Measurements from ENCODE around the gene SPECC1. TPM values are rescaled to one million over a fixed set of nuclear protein-coding genes. Genes with fewer than 3 reads are reported as not detected.
"Not testable (repeated sequence)": the region's sequence is repeated elsewhere in the genome, so short reads cannot be mapped to it uniquely, and the experiment has no call there.

The SPECC1 gene
- total RNA-seq (15.0 and 20.4 TPM in 2 replicates), polyA plus RNA-seq (5.3 TPM in 2 replicates), polyA minus RNA-seq (5.8 and 7.8 TPM in 2 replicates), Bru-seq, nascent RNA (percentile 41 among the genes with signal in this experiment), BruChase-seq, experiment 1, labeled RNA remaining after a 6-hour chase (percentile 50 among the genes with signal in this experiment), BruChase-seq, experiment 2, labeled RNA remaining after a 2-hour chase (percentile 42 among the genes with signal in this experiment)
- 4.1 and 5.0 TPM in 2 replicates for polyA plus RNA-seq (2011; cell fraction: cytosol; rRNA removed)
- polyA plus RNA-seq (2011; cell fraction: nucleus; rRNA removed), result 5.8 and 8.0 TPM in 2 replicates
- polyA plus RNA-seq (2012), result 22.4 and 39.9 TPM in 2 replicates
- polyA minus RNA-seq (2011; cell fraction: cytosol; rRNA and poly(A)+ RNA removed), result 69.5 TPM
- 4.9 and 5.9 TPM in 2 replicates for polyA minus RNA-seq (2011; cell fraction: nucleus; rRNA and poly(A)+ RNA removed)
- long read RNA-seq, full-length matches to known transcripts, result 11 of 17 reads
- long read RNA-seq, partial matches to known transcripts, result 2 of 17 reads
- long read RNA-seq, other reads (novel, unspliced or antisense), result 4 of 17 reads

DNA sequence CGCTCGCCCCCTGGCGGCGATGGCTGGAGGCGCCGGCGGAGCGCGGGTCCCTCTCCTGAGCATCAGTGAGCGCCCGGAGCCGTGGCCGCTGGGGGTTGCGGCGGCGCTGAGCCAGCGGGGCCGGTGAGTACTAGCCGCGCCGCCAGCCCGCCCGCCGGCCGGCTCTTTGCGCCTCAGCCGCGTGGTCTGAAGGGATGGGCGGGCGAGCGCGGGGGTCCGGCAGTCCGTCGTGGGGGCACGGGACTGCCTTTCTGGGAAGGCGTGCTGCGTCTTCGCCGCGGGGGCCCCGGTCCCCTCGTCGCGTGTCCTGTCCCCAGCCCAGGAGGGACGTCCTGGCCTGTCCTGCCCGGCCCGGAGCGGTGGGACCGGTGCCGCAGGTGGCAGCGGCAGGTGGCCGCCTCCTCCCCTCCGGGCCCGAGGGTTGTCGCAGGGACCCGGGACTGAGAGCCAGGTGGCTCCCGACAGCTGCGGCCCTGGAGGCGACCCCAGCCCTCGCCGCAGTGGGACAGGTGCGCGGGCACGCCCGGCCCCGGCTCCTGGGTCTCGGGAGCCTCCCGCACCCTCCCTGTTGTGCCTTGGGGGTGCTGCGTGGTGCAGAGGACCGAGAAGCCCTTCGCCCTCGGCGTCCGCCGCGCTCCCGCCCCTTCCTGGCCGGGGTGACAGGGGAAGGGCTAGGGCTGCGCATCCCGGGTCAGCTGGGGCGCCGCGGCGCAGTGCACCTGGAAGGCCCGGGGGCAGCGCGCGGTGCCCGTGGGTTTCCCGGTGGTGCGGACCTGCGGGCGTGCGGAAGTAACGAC is at the start of gene SPECC1:
SPECC1 (plus strand) TSS at position 58 of the 797 bp plus-strand sequence. CDS start 87,293 bp downstream, outside the sequence.
- FAIRE-seq (no peak), DNase-seq (ENCODE audit: low read depth, low spot score) (peak; percentile 71)
- TF ChIP-seq POLR2A (IDR thresholded peaks at IDR 0.05; ENCODE audit: low read depth, low read length) (no peak), EZH2 (IDR thresholded peaks at IDR 0.05; ENCODE audit: borderline replicate concordance, low read depth, low read length, severe bottlenecking) (peak; percentile 90), JUN (IDR thresholded peaks at IDR 0.05; ENCODE audit: borderline replicate concordance, insufficient read depth, insufficient read length, low read depth) (no peak), POLR2AphosphoS5 (IDR thresholded peaks at IDR 0.05; ENCODE audit: insufficient read depth, low read depth, low read length) (peak; percentile 44), MYC (IDR thresholded peaks at IDR 0.05; ENCODE audit: low read depth, low read length) (no peak), FOS (IDR thresholded peaks at IDR 0.05; ENCODE audit: borderline replicate concordance, insufficient read depth, low read length) (no peak), GATA2 (IDR thresholded peaks at IDR 0.05; ENCODE audit: insufficient read depth, insufficient read length, low read depth, low read length) (no peak)
- TF ChIP-seq, protein P1, sequence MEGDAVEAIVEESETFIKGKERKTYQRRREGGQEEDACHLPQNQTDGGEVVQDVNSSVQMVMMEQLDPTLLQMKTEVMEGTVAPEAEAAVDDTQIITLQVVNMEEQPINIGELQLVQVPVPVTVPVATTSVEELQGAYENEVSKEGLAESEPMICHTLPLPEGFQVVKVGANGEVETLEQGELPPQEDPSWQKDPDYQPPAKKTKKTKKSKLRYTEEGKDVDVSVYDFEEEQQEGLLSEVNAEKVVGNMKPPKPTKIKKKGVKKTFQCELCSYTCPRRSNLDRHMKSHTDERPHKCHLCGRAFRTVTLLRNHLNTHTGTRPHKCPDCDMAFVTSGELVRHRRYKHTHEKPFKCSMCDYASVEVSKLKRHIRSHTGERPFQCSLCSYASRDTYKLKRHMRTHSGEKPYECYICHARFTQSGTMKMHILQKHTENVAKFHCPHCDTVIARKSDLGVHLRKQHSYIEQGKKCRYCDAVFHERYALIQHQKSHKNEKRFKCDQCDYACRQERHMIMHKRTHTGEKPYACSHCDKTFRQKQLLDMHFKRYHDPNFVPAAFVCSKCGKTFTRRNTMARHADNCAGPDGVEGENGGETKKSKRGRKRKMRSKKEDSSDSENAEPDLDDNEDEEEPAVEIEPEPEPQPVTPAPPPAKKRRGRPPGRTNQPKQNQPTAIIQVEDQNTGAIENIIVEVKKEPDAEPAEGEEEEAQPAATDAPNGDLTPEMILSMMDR (IDR thresholded peaks at IDR 0.05; ENCODE audit: extremely low read depth in 1 of 2, insufficient read depth in 1 of 2, low read depth in 1 of 2, low read length in 2 of 2), result peak; percentile 88 to 97
- H3K4me2 ChIP-seq (ENCODE audit: insufficient read depth, low read length), result peak within 1 kb of the TSS; percentile 83
- H3K27me3 ChIP-seq (ENCODE audit: control insufficient read depth in 2 of 2, insufficient read depth in 2 of 2, low read length in 2 of 2), result peaks cover 17 to 50% of the 10 kb centered on the region in 2 experiments
- CTCF ChIA-PET, result interaction anchor here (0.6 to 6.2 kb wide), 25 partner anchors 9 to 673 kb away, joined by 3 to 95 read pairs (median 4); partner anchors contain the start of genes AKAP10, ALDH3A2, B9D1 and ULK2
- peaks cover 9% of the 10 kb centered on the region for H3K4me1 ChIP-seq (ENCODE audit: control insufficient read depth, extremely low read depth, insufficient read depth, low read length)
- no peaks in the 10 kb centered on the region for H3K9me3 ChIP-seq (replicated peaks; ENCODE audit: control insufficient read depth, insufficient read depth, low read length)
- no peaks in the 10 kb centered on the region for H3K9me1 ChIP-seq (replicated peaks; ENCODE audit: control insufficient read depth, extremely low read depth, insufficient read depth, low read length)
- H3K36me3 ChIP-seq (ENCODE audit: control insufficient read depth in 2 of 2, extremely low read depth in 1 of 2, insufficient read depth in 2 of 2, low read length in 2 of 2), result no peaks in the 10 kb centered on the region
- H3K9ac ChIP-seq (replicated peaks; ENCODE audit: extremely low read depth, insufficient read depth, low read length), result no peak within 1 kb of the TSS
- no peak within 1 kb of the TSS for H3K27ac ChIP-seq (ENCODE audit: insufficient read depth, low read depth, low read length)
- H3K4me3 ChIP-seq (replicated peaks in 1 of 3; ENCODE audit: insufficient read depth in 1 of 3, low read depth in 1 of 3, low read length in 3 of 3), result peak within 1 kb of the TSS; percentile 34 to 59 (median 39)
- dilution Hi-C loops (cut with MboI; ENCODE audit: extremely low pct_ligation_motif_present, low sequenced_read_pairs), result no loop called here
- POLR2A ChIA-PET, result no interaction called here
- no TSS peak for BruUV-seq (replicated peaks)
- H3K79me2 ChIP-seq (ENCODE audit: control insufficient read depth, insufficient read depth, low read length), result no peaks in the 10 kb centered on the region
- H2AFZ ChIP-seq (ENCODE audit: low read depth, low read length), result peak within 1 kb of the TSS; percentile 96
- peaks cover 4% of the 10 kb centered on the region for H4K20me1 ChIP-seq (replicated peaks; ENCODE audit: control insufficient read depth, extremely low read depth, insufficient read depth, low read length)
- intact Hi-C loops (cut with micrococcal nuclease), result loop anchor here (1.0 to 5.0 kb wide), 3 partner anchors 17 to 142 kb away; partner anchors contain the start of gene ULK2

DNA sequence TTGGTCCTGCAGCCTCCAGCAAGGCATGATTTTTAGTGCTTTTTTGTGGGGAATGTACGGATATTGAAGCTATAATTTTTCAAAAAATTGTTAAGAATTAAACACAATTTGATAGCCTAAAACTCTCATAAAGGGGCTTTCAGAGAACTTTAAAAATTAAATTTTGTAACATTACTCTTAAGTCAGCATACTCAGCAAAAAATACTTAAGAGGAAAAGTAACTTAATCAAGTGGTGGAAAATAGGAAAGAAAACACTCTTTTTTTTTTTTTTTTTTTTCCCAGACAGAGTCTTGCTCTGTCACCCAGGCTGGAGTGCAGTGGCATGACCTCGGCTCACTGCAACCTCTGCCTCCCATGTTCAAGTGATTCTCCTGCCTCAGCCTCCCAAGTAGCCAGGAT is 46.2 kb upstream of the SPECC1 start:
- H4K20me1 ChIP-seq (replicated peaks; ENCODE audit: control insufficient read depth, extremely low read depth, insufficient read depth, low read length); intact Hi-C loops (cut with micrococcal nuclease); H3K4me2 ChIP-seq (ENCODE audit: insufficient read depth, low read length); POLR2A ChIA-PET; H3K9me3 ChIP-seq (replicated peaks; ENCODE audit: control insufficient read depth, insufficient read depth, low read length); H2AFZ ChIP-seq (ENCODE audit: low read depth, low read length); dilution Hi-C loops (cut with MboI; ENCODE audit: extremely low pct_ligation_motif_present, low sequenced_read_pairs); H3K4me3 ChIP-seq (replicated peaks in 1 of 3; ENCODE audit: insufficient read depth in 1 of 3, low read depth in 1 of 3, low read length in 3 of 3); BruUV-seq (replicated peaks); H3K27ac ChIP-seq (ENCODE audit: insufficient read depth, low read depth, low read length); FAIRE-seq; DNase-seq (ENCODE audit: low read depth, low spot score); H3K36me3 ChIP-seq (ENCODE audit: control insufficient read depth in 2 of 2, extremely low read depth in 1 of 2, insufficient read depth in 2 of 2, low read length in 2 of 2); H3K27me3 ChIP-seq (ENCODE audit: control insufficient read depth in 2 of 2, insufficient read depth in 2 of 2, low read length in 2 of 2); H3K9me1 ChIP-seq (replicated peaks; ENCODE audit: control insufficient read depth, extremely low read depth, insufficient read depth, low read length); H3K9ac ChIP-seq (replicated peaks; ENCODE audit: extremely low read depth, insufficient read depth, low read length): not testable (repeated sequence)
- Histone ChIP-seq H3K4me1 (ENCODE audit: control insufficient read depth, extremely low read depth, insufficient read depth, low read length) (peaks cover 14% of the 10 kb centered on the region), H3K79me2 (ENCODE audit: control insufficient read depth, insufficient read depth, low read length) (peaks cover 26% of the 10 kb centered on the region)
- CTCF ChIA-PET, result interaction anchor here (0.7 kb wide), 1 partner anchor 516 kb away, joined by 3 read pairs; no protein-coding TSS in a partner anchor
